Pancreas (tissue), 10 donors: ENCODE results near the gene TRAF3. TPM values are rescaled to one million over a fixed set of nuclear protein-coding genes. Genes with fewer than 3 reads are reported as not detected.

ENCODE experiments used
- ATAC-seq, 4 donors: fragments of 200-7000 bp; cut with Tn5 transposase; one replicate each; pipeline versions ENCODE4 v1.8.0 to v1.9.1; 2020; ENCODE audit warnings: mild to moderate bottlenecking in 4 of 4, moderate library complexity in 4 of 4
- DNase-seq, 6 donors: peaks; one replicate each; pipeline ENCODE4 v3.0.0-alpha.2; 2020
- FAIRE-seq: peaks from 2 replicates; lab custom pipeline; 2012; peaks lifted over from hg19 to GRCh38; lab: Jason Lieb, UNC
- H3K27ac ChIP-seq, 4 donors: fragments of 200-600 bp; sonication (generic); 1 replicate in 3 of 4; 2 replicates in 1 of 4; pipeline versions ENCODE4 v1.5.0 to v1.8.0; 2020
- H3K27me3 ChIP-seq, 4 donors: fragments of 200-600 bp; one replicate each; pipeline ENCODE4 v1.8.0; 2021
- H3K36me3 ChIP-seq, 3 donors: fragments of 200-600 bp; sonication (generic) in 1 of 3; one replicate each; pipeline versions ENCODE4 v1.5.0 to v1.8.0; 2020 to 2021
- H3K4me1 ChIP-seq, 3 donors: fragments of 200-600 bp; one replicate each; pipeline ENCODE4 v1.8.0; 2021
- H3K4me3 ChIP-seq, 4 donors: fragments of 200-600 bp; sonication (generic) in 2 of 4; one replicate each; pipeline versions ENCODE4 v1.5.0 to v1.8.0; 2020 to 2021
- H3K9me3 ChIP-seq, 4 donors: fragments of 200-600 bp; one replicate each; pipeline ENCODE4 v1.8.0; 2021
- WGBS, 2 donors: extraction: QIAGEN DNeasy Blood & Tissue Kit; methylation state at CpG; one replicate each; pipeline ENCODE4 v1.1.7; 2013; 5-methylcytosine and 5-hydroxymethylcytosine counted together
- intact Hi-C, 3 donors: fragments of 100-400 bp; cut with DNase I; formaldehyde crosslinking; loops; one replicate each; pipeline versions ENCODE4 v1.11.1 to v1.14.2; 2022
- polyA plus RNA-seq, 2 donors: library from polyadenylated mRNA; stranded (reverse); fragments of 200-250 nt; gene quantifications; one replicate each; pipeline ENCODE4 v1.2.3, GENCODE V29; 2013
- total RNA-seq, 6 donors: library from RNA; stranded (reverse); fragmentation: NEBNext Ultra II Directional in 4 of 6; extraction: Animal tissue kit (Norgen Biotek cat#: 25700) in 4 of 6; gene quantifications; one replicate each; pipeline versions ENCODE4 v1.2.1 to v1.2.4, GENCODE V29; 2021 to 2023
- TF ChIP-seq, protein P1 (sequence below), 4 donors: fragments of 200-600 bp; sonication (generic) in 3 of 4; IDR thresholded peaks; one replicate each; pipeline versions ENCODE4 v1.5.0 to v1.8.0; 2021; ENCODE audit warnings: antibody characterized with exemption in 4 of 4
- donor health status: healthy with polysubstance abuse.
- donor health status: DM: no; HTN: no; CAD: no; lungs with moderate emphysema.
- donor health status: DM: no; HTN: no; CAD: no.
- donor health status: control.
- donor health status: control.
- donor health status: Bipolar disorder and iron deficiency.
- donor health status: DM: yes; HTN: yes; CAD: no.
- donor health status: DM: no; HTN: no; CAD: no.
- donor health status: DM: no; HTN: no; CAD: no.
- donor health status: DM: yes; HTN: yes; CAD: no.

The TRAF3 gene
- total and polyA plus RNA-seq, 8 donors, result 3.6 to 14.7 (median 6.1) TPM

DNA sequence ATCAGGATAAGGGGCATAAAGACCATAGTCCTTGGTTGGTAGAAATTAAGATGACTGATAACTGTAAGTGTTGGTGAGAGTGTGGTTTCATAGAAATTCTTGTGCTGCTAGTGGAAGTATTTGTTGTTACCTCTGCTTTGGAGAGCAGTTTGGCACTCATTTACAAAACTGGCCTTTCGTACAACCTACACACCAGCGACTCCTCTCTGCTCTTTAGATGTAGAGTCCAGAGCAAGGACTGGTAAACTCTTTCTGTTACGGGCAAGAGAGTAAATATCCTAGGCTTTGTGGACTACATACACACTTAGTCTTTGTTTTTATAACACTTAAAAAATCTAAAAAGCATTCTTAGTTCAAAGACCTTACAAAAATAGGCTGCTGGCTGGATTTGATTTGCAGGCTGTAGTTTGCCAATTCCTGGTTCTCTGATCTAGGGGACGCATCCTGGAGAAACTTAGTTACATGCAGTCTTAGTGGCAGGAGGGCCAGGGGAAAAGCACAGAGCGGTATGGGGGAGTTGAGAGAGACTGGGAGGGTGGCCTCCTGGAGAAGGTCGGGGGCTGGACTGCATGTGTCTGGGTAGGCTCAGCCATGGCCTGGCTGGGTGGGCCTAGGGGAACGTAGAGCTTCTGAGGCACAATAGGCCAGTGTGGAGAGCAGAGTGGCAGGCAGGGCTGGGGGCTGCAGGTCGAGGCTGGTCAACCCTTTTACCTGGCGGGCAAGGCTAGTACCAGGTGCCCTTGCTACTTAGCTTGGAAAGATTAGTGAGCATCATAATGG lies 89.9 kb downstream of the TRAF3 start:
- FAIRE-seq (no peak), ATAC-seq (no peak), DNase-seq (no peak)
- H3K4me1 ChIP-seq, result no peaks in the 10 kb centered on the region
- H3K27ac ChIP-seq, result no peak overlapping the region
- no peak overlapping the region for H3K4me3 ChIP-seq
- no peaks in the 10 kb centered on the region for H3K27me3 ChIP-seq
- 89 to 92% methylated on average over 9 of the region's 9 CpGs for WGBS, 2 donors
- no peaks in the 10 kb centered on the region for H3K36me3 ChIP-seq
- H3K9me3 ChIP-seq, result no peaks in the 10 kb centered on the region
- intact Hi-C loops, result no loop called here
- TF ChIP-seq, protein P1, sequence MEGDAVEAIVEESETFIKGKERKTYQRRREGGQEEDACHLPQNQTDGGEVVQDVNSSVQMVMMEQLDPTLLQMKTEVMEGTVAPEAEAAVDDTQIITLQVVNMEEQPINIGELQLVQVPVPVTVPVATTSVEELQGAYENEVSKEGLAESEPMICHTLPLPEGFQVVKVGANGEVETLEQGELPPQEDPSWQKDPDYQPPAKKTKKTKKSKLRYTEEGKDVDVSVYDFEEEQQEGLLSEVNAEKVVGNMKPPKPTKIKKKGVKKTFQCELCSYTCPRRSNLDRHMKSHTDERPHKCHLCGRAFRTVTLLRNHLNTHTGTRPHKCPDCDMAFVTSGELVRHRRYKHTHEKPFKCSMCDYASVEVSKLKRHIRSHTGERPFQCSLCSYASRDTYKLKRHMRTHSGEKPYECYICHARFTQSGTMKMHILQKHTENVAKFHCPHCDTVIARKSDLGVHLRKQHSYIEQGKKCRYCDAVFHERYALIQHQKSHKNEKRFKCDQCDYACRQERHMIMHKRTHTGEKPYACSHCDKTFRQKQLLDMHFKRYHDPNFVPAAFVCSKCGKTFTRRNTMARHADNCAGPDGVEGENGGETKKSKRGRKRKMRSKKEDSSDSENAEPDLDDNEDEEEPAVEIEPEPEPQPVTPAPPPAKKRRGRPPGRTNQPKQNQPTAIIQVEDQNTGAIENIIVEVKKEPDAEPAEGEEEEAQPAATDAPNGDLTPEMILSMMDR (IDR thresholded peaks at IDR 0.05), result no peak

DNA sequence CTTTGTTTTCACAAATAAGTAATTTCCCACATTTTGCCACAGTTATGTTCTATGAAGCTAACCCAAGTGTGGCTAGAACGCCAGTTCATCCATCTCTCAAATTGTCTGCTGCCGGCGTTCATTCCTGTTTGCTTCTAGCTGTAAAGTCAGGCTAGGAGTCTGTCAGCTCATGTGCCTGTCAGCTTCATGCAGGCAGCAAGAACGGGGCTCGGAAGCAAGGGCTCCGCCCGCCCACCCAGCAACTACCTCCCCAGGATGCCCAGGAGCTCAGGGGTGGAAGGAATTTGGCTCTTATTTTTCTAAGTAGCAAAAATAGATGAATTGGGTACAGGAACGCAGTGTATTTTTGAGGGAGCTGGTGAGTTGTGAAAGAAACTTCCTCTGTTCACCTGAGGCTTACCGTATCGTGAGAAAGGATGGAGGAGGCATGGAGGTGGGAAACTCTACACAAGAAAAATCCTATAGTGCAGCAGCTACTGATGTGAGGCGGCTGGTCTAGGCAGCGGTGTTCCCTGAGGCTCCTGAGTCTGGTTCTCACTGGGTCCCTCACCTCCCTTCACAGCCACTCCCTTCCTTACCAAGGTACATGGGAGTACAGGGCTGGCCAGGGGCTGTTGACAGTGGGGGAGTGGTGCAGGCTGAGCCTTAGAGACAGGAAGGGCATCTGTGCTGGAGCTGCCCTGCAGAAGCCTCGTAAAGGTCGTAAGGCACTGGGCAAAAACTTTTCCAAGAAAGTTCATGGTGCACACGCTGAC lies 90.8 kb downstream of the TRAF3 start:
- Histone ChIP-seq H3K4me3 (no peak overlapping the region), H3K4me1 (no peaks in the 10 kb centered on the region), H3K27me3 (no peaks in the 10 kb centered on the region), H3K9me3 (no peaks in the 10 kb centered on the region), H3K27ac (no peak overlapping the region), H3K36me3 (no peaks in the 10 kb centered on the region)
- TF ChIP-seq, protein P1 (IDR thresholded peaks at IDR 0.05), result no peak
- FAIRE-seq (no peak), DNase-seq (no peak), ATAC-seq (no peak)
- WGBS, 2 donors, result 94 to 96% methylated on average over 15 of the region's 15 CpGs
- intact Hi-C loops, result no loop called here

DNA sequence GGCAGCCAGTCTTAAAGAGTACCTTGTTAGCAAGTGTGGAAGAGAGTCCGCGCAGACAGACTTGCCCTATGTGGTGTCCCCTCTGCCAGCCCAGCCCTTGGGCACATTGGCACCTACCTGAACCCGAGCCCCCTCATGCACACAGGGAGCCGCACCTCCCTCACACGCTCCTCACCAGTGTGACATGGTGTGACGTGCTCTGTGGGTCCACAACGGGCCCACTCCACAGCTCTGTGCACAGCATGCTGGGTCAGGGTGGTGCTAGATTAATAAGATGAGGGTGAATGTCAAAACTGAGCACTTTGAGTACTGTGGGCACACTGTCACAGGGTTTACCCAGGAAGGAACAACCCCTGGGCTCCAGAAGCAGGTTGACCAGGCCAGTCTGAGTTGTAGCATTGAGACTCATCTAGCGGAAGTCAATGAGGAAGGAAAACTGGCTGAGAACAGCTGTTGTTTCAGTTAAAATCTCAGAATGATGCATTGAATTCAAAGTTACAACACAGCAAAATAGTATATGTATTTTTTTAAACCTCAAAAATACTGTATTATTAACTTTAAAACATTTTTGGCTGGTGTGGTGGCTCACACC lies 91.8 kb downstream of the TRAF3 start:
- no peak overlapping the region for H3K27ac ChIP-seq
- TF ChIP-seq, protein P1 (IDR thresholded peaks at IDR 0.05), result no peak
- no peaks in the 10 kb centered on the region for H3K27me3 ChIP-seq
- intact Hi-C loops, result no loop called here
- no peaks in the 10 kb centered on the region for H3K9me3 ChIP-seq
- no peaks in the 10 kb centered on the region for H3K36me3 ChIP-seq
- no peak overlapping the region for H3K4me3 ChIP-seq
- H3K4me1 ChIP-seq, result no peaks in the 10 kb centered on the region
- DNase-seq, result no peak
- WGBS, 2 donors, result 95 to 96% methylated on average over 8 of the region's 8 CpGs
- no peak for FAIRE-seq
- ATAC-seq, result peak in 1 of 4 donors; percentile 58

DNA sequence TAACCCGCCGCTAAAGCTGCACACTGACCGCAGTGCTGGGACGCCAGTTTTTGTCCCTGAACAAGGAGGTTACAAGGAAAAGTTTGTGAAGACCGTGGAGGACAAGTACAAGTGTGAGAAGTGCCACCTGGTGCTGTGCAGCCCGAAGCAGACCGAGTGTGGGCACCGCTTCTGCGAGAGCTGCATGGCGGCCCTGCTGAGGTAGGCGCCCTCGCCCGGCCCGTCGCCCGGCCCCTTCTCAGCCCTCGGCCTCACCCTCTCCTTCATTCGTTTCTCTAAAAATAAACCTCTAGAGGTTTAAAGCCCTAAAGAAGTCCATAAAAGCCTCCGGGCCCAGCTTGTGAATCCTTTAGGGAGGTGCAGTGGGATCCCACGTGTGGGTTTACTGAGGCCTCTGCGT lies 93.0 kb downstream of the TRAF3 start:
- no peak overlapping the region for H3K27ac ChIP-seq
- H3K9me3 ChIP-seq, result no peaks in the 10 kb centered on the region
- intact Hi-C loops, result no loop called here
- no peak for DNase-seq
- H3K36me3 ChIP-seq, result no peaks in the 10 kb centered on the region
- H3K4me1 ChIP-seq, result no peaks in the 10 kb centered on the region
- no peak overlapping the region for H3K4me3 ChIP-seq
- ATAC-seq, result no peak
- no peaks in the 10 kb centered on the region for H3K27me3 ChIP-seq
- 95 to 98% methylated on average over 21 of the region's 21 CpGs for WGBS, 2 donors
- TF ChIP-seq, protein P1 (IDR thresholded peaks at IDR 0.05), result no peak
- no peak for FAIRE-seq
